K562 (cell line): ENCODE data around the gene ABCA13. TPM values are rescaled to one million over a fixed set of nuclear protein-coding genes. Genes with fewer than 3 reads are reported as not detected.

Experiments used
- ATAC-seq: fragments of 200-7000 bp; cut with Tn5 transposase; 3 replicates; pipeline ENCODE4 v1.9.1; 2020; ENCODE audit warnings: moderate library complexity
- BruUV-seq: library from RNA; stranded (reverse); fragments of 400-500 nt; replicated peaks from 2 replicates; lab custom pipeline; 2021; lab: Mats Ljungman, UMichigan
- CTCF ChIA-PET: fragments of 300-600 bp; formaldehyde crosslinking; extraction: SDS; loops from one replicate; lab custom pipeline; 2021; ENCODE audit warnings: low intra/inter-chr PET ratio; lab: Yijun Ruan, JAX
- POLR2A ChIA-PET: fragments of 300-600, 350-650 bp; sonication (Branson Sonifier 250); formaldehyde crosslinking; extraction: SDS; loops from one replicate; lab custom pipeline; 2021; ENCODE audit warnings: antibody characterized with exemption, inconsistent platforms; lab: Yijun Ruan, JAX
- DNase-seq, 4 experiments: peaks; one replicate each; pipeline versions ENCODE4 v3.0.0 to v3.0.0-alpha.2; 2011 to 2018; ENCODE audit warnings: low spot score in 3 of 4, mixed read lengths in 3 of 4; ENCODE audit errors: extremely low read depth in 1 of 4
- FAIRE-seq: peaks from 2 replicates; lab custom pipeline; 2011; peaks lifted over from hg19 to GRCh38; lab: Jason Lieb, UNC
- H2AFZ ChIP-seq: 2 replicates; pipeline ENCODE4 v1.6.0; 2011; ENCODE audit warnings: low read depth, low read length, control low read depth, inconsistent platforms
- H3K27ac ChIP-seq: fragments of 200-600 bp; 3 replicates; pipeline ENCODE4 v1.8.0; 2011; ENCODE audit warnings: low read depth, mild to moderate bottlenecking, control low read depth, inconsistent platforms, low read length, moderate library complexity, mixed read lengths; ENCODE audit errors: extremely low read depth
- H3K27me3 ChIP-seq, 2 experiments: fragments of 300-600 bp in 1 of 2; 2 replicates in 1 of 2; 3 replicates in 1 of 2; pipeline versions ENCODE4 v1.6.0 to v1.8.0; 2011; ENCODE audit warnings: inconsistent platforms in 2 of 2, low read length in 2 of 2, mild to moderate bottlenecking in 1 of 2, mixed read lengths in 1 of 2, moderate library complexity in 1 of 2; ENCODE audit not compliant: control insufficient read depth in 2 of 2, insufficient read depth in 2 of 2
- H3K36me3 ChIP-seq: fragments of 300-600 bp; 3 replicates; pipeline ENCODE4 v1.8.0; 2011; ENCODE audit warnings: mild to moderate bottlenecking, low read length, inconsistent platforms; ENCODE audit not compliant: control insufficient read depth, insufficient read depth
- H3K4me1 ChIP-seq, 2 experiments: fragments of 200-600 bp in 1 of 2; replicated peaks in 1 of 2; 2 replicates in 1 of 2; 3 replicates in 1 of 2; pipeline versions ENCODE4 v1.5.1 to v1.8.0; 2011; ENCODE audit warnings: inconsistent platforms in 2 of 2, low read length in 2 of 2, mild to moderate bottlenecking in 1 of 2, mixed read lengths in 1 of 2, moderate library complexity in 1 of 2; ENCODE audit not compliant: control insufficient read depth in 2 of 2, insufficient read depth in 2 of 2
- H3K4me2 ChIP-seq: 2 replicates; pipeline ENCODE4 v1.6.1; 2011; ENCODE audit warnings: low read length, control low read depth, inconsistent platforms, mixed read lengths; ENCODE audit not compliant: insufficient read depth
- H3K4me3 ChIP-seq: fragments of 200-600 bp; sonication (generic), shearing (Covaris generic); 2 replicates; pipeline ENCODE4 v1.5.1; 2016; ENCODE audit warnings: control low read depth, inconsistent platforms
- H3K79me2 ChIP-seq: fragments of 200-600 bp; 3 replicates; pipeline ENCODE4 v1.8.0; 2011; ENCODE audit warnings: low read length, inconsistent platforms; ENCODE audit not compliant: control insufficient read depth, insufficient read depth
- H3K9ac ChIP-seq, 2 experiments: 2 replicates each; pipeline versions ENCODE4 v1.6.0 to v1.6.1; 2011; ENCODE audit warnings: low read depth in 2 of 2, low read length in 2 of 2, control low read depth in 1 of 2, inconsistent platforms in 1 of 2, mild to moderate bottlenecking in 1 of 2, mixed read lengths in 1 of 2; ENCODE audit not compliant: insufficient read depth in 1 of 2
- H3K9me1 ChIP-seq: one replicate; pipeline ENCODE4 v1.6.0; 2011; ENCODE audit warnings: inconsistent platforms, mild to moderate bottlenecking, low read length, moderate library complexity; ENCODE audit not compliant: control insufficient read depth, insufficient read depth
- H3K9me3 ChIP-seq: replicated peaks from 2 replicates; pipeline ENCODE4 v1.5.1; 2011; ENCODE audit warnings: low read depth, low read length, inconsistent platforms; ENCODE audit not compliant: control insufficient read depth, insufficient read depth
- H4K20me1 ChIP-seq: replicated peaks from 2 replicates; pipeline ENCODE4 v1.6.1; 2011; ENCODE audit warnings: low read length, inconsistent platforms, mixed read lengths; ENCODE audit not compliant: control insufficient read depth, insufficient read depth
- ATF7 ChIP-seq: fragments of 450-650 bp; IDR thresholded peaks from 2 replicates; pipeline ENCODE4 v1.7.1; 2014; ENCODE audit warnings: mild to moderate bottlenecking, moderate library complexity
- BCL6 ChIP-seq: fragments of 250-450 bp; sonication (Bioruptor Pico); IDR thresholded peaks from 2 replicates; pipeline ENCODE4 v1.4.0; 2020
- CSDE1 ChIP-seq, 2 experiments: fragments of 450-650 bp; IDR thresholded peaks; 2 replicates each; pipeline ENCODE4 v1.6.1; 2016; ENCODE audit warnings: mild to moderate bottlenecking in 1 of 2
- CTCF ChIP-seq, 3 experiments: IDR thresholded peaks in 2 of 3; conservative IDR thresholded peaks in 1 of 3; 2 replicates each; pipeline ENCODE4 v1.5.1; 2011 to 2012; ENCODE audit warnings: low read length in 3 of 3, mild to moderate bottlenecking in 3 of 3, control low read depth in 2 of 3, improper control_type of control experiment in 1 of 3, inconsistent platforms in 1 of 3, low read depth in 1 of 3, mixed read lengths in 1 of 3, moderate library complexity in 1 of 3; ENCODE audit not compliant: insufficient read depth in 2 of 3
- ETV1 ChIP-seq: fragments of 450-650 bp; conservative IDR thresholded peaks from 2 replicates; pipeline ENCODE4 v1.6.1; 2016; ENCODE audit warnings: missing genetic modification characterization, control low read depth, low read depth, missing compliant biosample characterization
- ETV6 ChIP-seq, 3 experiments: fragments of 150-350 bp in 1 of 3; sonication (generic) in 1 of 3; formaldehyde crosslinking in 1 of 3; IDR thresholded peaks; 2 replicates each; pipeline versions ENCODE4 v1.6.1 to v1.8.0; 2014 to 2022; ENCODE audit warnings: borderline replicate concordance in 2 of 3, low read depth in 2 of 3, antibody characterized with exemption in 1 of 3, low read length in 1 of 3, mild to moderate bottlenecking in 1 of 3, missing genetic modification reagents in 1 of 3
- GMEB1 ChIP-seq: fragments of 250-450 bp; sonication (Bioruptor Pico); IDR thresholded peaks from 2 replicates; pipeline ENCODE4 v1.4.0; 2020; ENCODE audit warnings: mild to moderate bottlenecking
- HNRNPUL1 ChIP-seq: fragments of 200-400 bp; formaldehyde crosslinking; IDR thresholded peaks from 2 replicates; pipeline ENCODE4 v1.6.1; 2017; ENCODE audit warnings: low read length
- KAT8 ChIP-seq: fragments of 450-650 bp; IDR thresholded peaks from 2 replicates; pipeline ENCODE4 v1.6.1; 2016; ENCODE audit warnings: low read depth, mild to moderate bottlenecking
- KDM2B ChIP-seq: fragments of 250-450 bp; sonication (Bioruptor Pico); IDR thresholded peaks from 2 replicates; pipeline ENCODE4 v1.8.0; 2021; ENCODE audit warnings: mild to moderate bottlenecking, moderate library complexity
- MAFG ChIP-seq: fragments of 450-650 bp; conservative IDR thresholded peaks from 2 replicates; pipeline ENCODE4 v1.6.1; 2016; ENCODE audit warnings: missing genetic modification characterization, missing compliant biosample characterization
- MECOM ChIP-seq: fragments of 250-450 bp; sonication (Bioruptor Pico); IDR thresholded peaks from 2 replicates; pipeline ENCODE4 v1.8.0; 2022; ENCODE audit warnings: inconsistent platforms
- POLR2AphosphoS2 ChIP-seq: IDR thresholded peaks from 2 replicates; pipeline ENCODE4 v1.6.1; 2012; ENCODE audit warnings: low read length, improper control_type of control experiment
- RBM15 ChIP-seq: fragments of 200-400 bp; formaldehyde crosslinking; IDR thresholded peaks from 2 replicates; pipeline ENCODE4 v1.6.1; 2018; ENCODE audit warnings: mild to moderate bottlenecking, low read length, moderate library complexity; ENCODE audit not compliant: insufficient read depth
- ZBTB5 ChIP-seq: fragments of 450-650 bp; IDR thresholded peaks from 2 replicates; pipeline ENCODE4 v1.6.1; 2017; ENCODE audit warnings: antibody characterized with exemption
- ZFP36 ChIP-seq: fragments of 150-350 bp; IDR thresholded peaks from 2 replicates; pipeline ENCODE4 v1.6.1; 2018; ENCODE audit warnings: low read length, low read depth; ENCODE audit not compliant: partially characterized antibody
- ZNF140 ChIP-seq: fragments of 250-450 bp; sonication (Bioruptor Pico); IDR thresholded peaks from 2 replicates; pipeline ENCODE4 v1.8.0; 2021; ENCODE audit warnings: moderate library complexity, mild to moderate bottlenecking, inconsistent platforms
- ZNF184 ChIP-seq: sonication (generic); formaldehyde crosslinking; IDR thresholded peaks from 2 replicates; pipeline ENCODE4 v1.5.0; 2020; ENCODE audit warnings: missing genetic modification reagents
- ZNF511 ChIP-seq: sonication (generic); formaldehyde crosslinking; IDR thresholded peaks from 2 replicates; pipeline ENCODE4 v1.8.0; 2022; ENCODE audit warnings: mild to moderate bottlenecking, missing genetic modification reagents
- WGBS: fragments of 100-300 bp; shearing (Covaris generic); methylation state at CpG from one replicate; pipeline ENCODE4 v1.1.6; 2016; ENCODE audit warnings: low coverage, mixed read lengths; ENCODE audit not compliant: insufficient coverage; ENCODE audit errors: missing lambda C conversion rate; 5-methylcytosine and 5-hydroxymethylcytosine counted together
- in situ Hi-C: fragments of 300-500 bp; cut with MboI; formaldehyde crosslinking; loops from 4 replicates; pipeline ENCODE4 v1.15.0; 2018; ENCODE audit warnings: inconsistent platforms, mixed read lengths
- intact Hi-C: fragments of 100-400 bp; cut with micrococcal nuclease; formaldehyde crosslinking; loops from 2 replicates; pipeline ENCODE4 v1.14.2; 2022
- polyA plus RNA-seq, 8 experiments: library from polyadenylated mRNA; depleted of rRNA in 4 of 8; stranded (reverse) in 5 of 8; unstranded in 3 of 8; fragments of >200 nt; fragmentation: Nextera tagmentation in 2 of 8; fragmentation: Illumina TruSeq in 1 of 8; extraction: Ambion mirVana in 2 of 8; extraction: Trizol in 1 of 8; gene quantifications; 2 replicates each; pipeline versions ENCODE4 v1.2.1 to v1.2.3, GENCODE V29; 2011 to 2014; ENCODE audit warnings: inconsistent platforms in 1 of 8, missing spikeins in 1 of 8
- total RNA-seq, 7 experiments: library from RNA; depleted of rRNA in 6 of 7; stranded (reverse); fragments of >200 nt in 6 of 7; fragmentation: Illumina TruSeq in 2 of 7; extraction: Trizol in 2 of 7; gene quantifications; 2 replicates each; pipeline versions ENCODE4 v1.2.1 to v1.2.3, GENCODE V29; 2011 to 2021; ENCODE audit warnings: low replicate concordance in 1 of 7

ABCA13 gene
- total and polyA plus RNA-seq, 9 of the 15 experiments (the other 6 are each of a cell fraction or from before 2014, with no cell fraction given), result 0.14 to 1.5 (median 0.38) TPM

GRCh38 chr7:48471196-48471595, 299.9 kb downstream of the ABCA13 start:
- H3K36me3 ChIP-seq, result no peaks in the 10 kb centered on the region
- ChIA-PET CTCF (no interaction called here), POLR2A (no interaction called here)
- FAIRE-seq (no peak), DNase-seq (no peak), ATAC-seq (no peak)
- no peak overlapping the region for H3K4me2 ChIP-seq
- no peak overlapping the region for H2AFZ ChIP-seq
- 0 out of 2 replicates have a peak, but pooled peaks cover 1% of the 10 kb centered on the region for H3K9me3 ChIP-seq
- no peaks in the 10 kb centered on the region for H3K27me3 ChIP-seq
- 4% methylated on average over 5 of the region's 5 CpGs for WGBS
- H3K9ac ChIP-seq, result no peak overlapping the region
- no peaks in the 10 kb centered on the region for H3K79me2 ChIP-seq
- intact Hi-C loops, result no loop called here
- no peak overlapping the region for H3K4me3 ChIP-seq
- no peak overlapping the region for H3K27ac ChIP-seq
- H4K20me1 ChIP-seq, result no peaks in the 10 kb centered on the region
- H3K4me1 ChIP-seq, result no peaks in the 10 kb centered on the region
- H3K9me1 ChIP-seq, result no peaks in the 10 kb centered on the region
- in situ Hi-C loops, result no loop called here
- no TSS peak for BruUV-seq
- TF ChIP-seq ZNF184, result no peak
- no peak for TF ChIP-seq MECOM
- TF ChIP-seq ZBTB5, result no peak
- TF ChIP-seq HNRNPUL1, result no peak
- no peak for TF ChIP-seq POLR2AphosphoS2
- TF ChIP-seq CSDE1 (IDR thresholded peaks at IDR 0.05), result no peak
- TF ChIP-seq BCL6 (CRISPR knock-in tag), result no peak
- no peak for TF ChIP-seq ATF7
- no peak for TF ChIP-seq ZFP36
- no peak for TF ChIP-seq MAFG (tag)
- TF ChIP-seq KAT8, result no peak
- TF ChIP-seq GMEB1 (CRISPR knock-in tag), result no peak
- no peak for TF ChIP-seq ETV6 (IDR thresholded peaks at IDR 0.05; ENCODE audit: borderline replicate concordance in 1 of 2, low read depth in 2 of 2, low read length in 1 of 2)
- no peak for TF ChIP-seq ETV6 (CRISPR knock-in tag; IDR thresholded peaks at IDR 0.05; ENCODE audit: borderline replicate concordance)
- TF ChIP-seq RBM15, result no peak
- TF ChIP-seq ZNF140 (CRISPR knock-in tag), result no peak
- TF ChIP-seq ZNF511 (CRISPR knock-in tag), result no peak
- no peak for TF ChIP-seq CTCF (IDR thresholded peaks at IDR 0.05 in 2 of 3, conservative IDR thresholded peaks at IDR 0.05 in 1 of 3; ENCODE audit: insufficient read depth in 2 of 3, low read depth in 1 of 3, low read length in 3 of 3)
- TF ChIP-seq KDM2B (CRISPR knock-in tag), result no peak
- no peak for TF ChIP-seq ETV1 (tag)
